ENCODE data around the gene TMBIM6. TPM values are rescaled to one million over a fixed set of nuclear protein-coding genes. Genes with fewer than 3 reads are reported as not detected.

The TMBIM6 gene
- total RNA-seq, 1 donor from 2014 or later = 570 TPM

DNA sequence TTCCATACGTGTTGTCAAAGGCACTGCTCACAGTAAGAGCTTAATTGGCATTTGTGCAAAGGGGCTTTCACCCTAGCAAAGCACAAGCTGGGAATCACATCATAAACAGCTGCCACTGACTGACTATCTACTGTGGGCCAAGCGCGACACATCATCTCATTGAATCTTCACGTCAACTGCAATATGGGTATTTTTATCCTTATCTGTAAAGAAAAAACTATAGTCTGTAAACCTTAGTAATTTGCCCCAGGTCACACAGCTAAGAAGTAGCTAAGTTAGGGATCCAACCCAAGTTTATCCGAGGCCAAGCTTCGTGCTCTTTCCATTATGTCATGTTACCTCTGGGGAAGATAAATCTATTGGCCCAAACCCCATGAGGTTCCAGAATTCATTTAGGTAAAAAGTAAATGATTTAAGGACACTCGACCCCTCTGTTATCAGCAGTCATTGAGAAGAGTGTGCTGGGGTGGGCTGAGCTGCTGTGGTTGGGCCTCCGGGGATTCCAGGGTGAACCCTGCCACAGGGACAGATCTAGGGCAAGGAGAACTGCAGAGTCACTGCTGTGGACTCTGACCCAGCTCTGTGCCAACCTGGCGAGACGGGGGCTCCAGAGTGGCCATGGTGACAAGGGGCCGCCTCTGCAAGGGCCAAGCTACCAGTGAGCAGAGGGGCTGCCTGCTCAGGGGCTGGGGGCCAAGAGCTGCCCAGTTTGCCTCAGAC, 59.2 kb downstream of the TMBIM6 start:
- no peak for FAIRE-seq

DNA sequence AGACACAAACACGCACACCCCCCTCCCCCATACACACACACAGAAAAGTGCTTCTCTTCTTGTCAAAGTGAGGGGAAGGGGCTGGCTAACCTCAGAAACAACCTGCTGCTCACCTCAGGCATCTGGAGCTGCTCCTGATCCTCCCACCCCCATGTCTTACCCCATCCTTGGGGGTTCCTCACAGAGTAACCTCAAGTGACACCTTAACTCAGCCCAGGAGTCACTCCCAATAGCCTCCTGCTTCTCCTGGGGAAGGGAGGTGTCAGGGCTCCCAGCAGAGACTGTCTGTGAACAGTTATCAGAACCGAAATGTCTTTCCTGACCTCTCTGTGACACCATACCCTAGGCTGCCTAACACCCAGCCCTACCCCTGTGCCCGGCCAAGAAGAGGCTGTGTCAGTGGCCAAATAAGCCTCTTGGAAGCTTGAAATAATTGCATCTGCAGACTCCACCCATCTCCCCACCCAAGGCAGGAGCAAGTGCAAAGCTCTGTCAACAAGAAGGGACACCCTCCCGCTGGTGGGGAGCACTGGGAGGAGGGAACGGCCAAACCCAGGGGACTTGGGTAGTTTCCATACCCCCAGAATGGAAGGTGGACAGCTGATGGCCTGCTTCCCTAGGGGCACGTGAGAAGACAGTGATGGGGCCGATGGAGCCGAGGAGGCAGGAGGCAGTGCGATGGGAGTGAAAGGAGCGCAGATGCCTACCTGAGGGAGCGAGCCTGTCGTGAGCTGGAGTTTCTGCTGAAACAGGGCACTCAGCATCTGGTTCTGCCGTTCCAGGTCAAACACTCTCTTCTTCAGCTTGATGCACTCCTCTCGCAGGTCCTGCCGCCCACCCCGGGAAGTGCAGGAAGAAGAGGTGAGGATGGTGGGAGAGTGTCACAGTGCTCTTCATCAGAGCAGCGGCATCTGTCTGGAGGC, 60.0 kb downstream of the TMBIM6 start:
- H3K4me3 ChIP-seq (ENCODE audit: low read depth, low read length) = no peak overlapping the region
- H3K36me3 ChIP-seq (ENCODE audit: control insufficient read depth, insufficient read depth, low read length) = peaks cover 18% of the 10 kb centered on the region
- no peaks in the 10 kb centered on the region for H3K27me3 ChIP-seq (ENCODE audit: control insufficient read depth, insufficient read depth, low read length)
- TF ChIP-seq, protein P1, sequence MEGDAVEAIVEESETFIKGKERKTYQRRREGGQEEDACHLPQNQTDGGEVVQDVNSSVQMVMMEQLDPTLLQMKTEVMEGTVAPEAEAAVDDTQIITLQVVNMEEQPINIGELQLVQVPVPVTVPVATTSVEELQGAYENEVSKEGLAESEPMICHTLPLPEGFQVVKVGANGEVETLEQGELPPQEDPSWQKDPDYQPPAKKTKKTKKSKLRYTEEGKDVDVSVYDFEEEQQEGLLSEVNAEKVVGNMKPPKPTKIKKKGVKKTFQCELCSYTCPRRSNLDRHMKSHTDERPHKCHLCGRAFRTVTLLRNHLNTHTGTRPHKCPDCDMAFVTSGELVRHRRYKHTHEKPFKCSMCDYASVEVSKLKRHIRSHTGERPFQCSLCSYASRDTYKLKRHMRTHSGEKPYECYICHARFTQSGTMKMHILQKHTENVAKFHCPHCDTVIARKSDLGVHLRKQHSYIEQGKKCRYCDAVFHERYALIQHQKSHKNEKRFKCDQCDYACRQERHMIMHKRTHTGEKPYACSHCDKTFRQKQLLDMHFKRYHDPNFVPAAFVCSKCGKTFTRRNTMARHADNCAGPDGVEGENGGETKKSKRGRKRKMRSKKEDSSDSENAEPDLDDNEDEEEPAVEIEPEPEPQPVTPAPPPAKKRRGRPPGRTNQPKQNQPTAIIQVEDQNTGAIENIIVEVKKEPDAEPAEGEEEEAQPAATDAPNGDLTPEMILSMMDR (IDR thresholded peaks at IDR 0.05; ENCODE audit: insufficient read depth, low read length, severe bottlenecking) = no peak
- no peak for FAIRE-seq
- DNase-seq (ENCODE audit: low read depth) = no peak

More for the DNA sequence above, 59.2 kb downstream of the TMBIM6 start:
- no peaks in the 10 kb centered on the region for H3K27me3 ChIP-seq (ENCODE audit: control insufficient read depth, insufficient read depth, low read length)
- DNase-seq (ENCODE audit: low read depth) = no peak
- H3K36me3 ChIP-seq (ENCODE audit: control insufficient read depth, insufficient read depth, low read length) = peaks cover 18% of the 10 kb centered on the region
- no peak overlapping the region for H3K4me3 ChIP-seq (ENCODE audit: low read depth, low read length)
- TF ChIP-seq, protein P1 (IDR thresholded peaks at IDR 0.05; ENCODE audit: insufficient read depth, low read length, severe bottlenecking) = no peak

DNA sequence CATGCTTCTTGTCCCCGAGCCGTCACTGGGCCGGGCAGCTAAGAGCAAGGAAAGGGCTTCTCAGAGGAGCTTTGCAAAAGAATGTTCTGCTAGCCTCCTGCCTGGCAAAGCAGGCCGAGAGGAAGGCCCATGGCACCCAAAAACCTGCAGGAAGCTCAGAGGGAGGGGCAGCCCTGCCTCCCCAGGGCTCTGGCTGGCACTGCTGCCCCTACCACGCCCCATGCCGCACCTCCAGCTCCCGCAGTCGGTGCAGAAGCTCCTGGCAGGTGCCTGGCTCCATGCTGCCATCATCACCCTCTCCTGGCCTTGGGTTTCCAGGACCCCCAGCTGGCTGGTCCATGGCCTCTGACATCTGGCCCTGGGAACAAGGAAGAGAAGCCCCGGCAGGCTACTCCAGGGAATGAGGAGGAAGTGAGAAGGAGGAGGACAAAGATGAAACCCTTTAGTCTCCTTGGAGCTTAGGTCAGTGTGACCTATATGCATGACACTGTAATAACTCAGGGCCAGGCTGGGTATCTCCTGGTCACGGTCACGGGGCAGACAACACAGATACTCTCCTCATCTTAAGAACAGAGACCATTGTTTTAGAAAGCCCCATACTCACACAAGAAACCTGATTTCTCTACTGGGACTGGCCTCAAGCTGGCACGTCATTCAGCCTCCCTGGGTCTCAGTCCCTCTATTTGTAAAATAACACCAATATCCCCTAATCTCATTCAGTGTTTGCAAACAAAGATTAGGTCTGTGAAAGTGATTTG, 62.5 kb downstream of the TMBIM6 start:
- Histone ChIP-seq H3K27me3 (ENCODE audit: control insufficient read depth, insufficient read depth, low read length) (no peaks in the 10 kb centered on the region), H3K4me3 (ENCODE audit: low read depth, low read length) (no peak overlapping the region), H3K36me3 (ENCODE audit: control insufficient read depth, insufficient read depth, low read length) (peaks cover 15% of the 10 kb centered on the region)
- no peak for DNase-seq (ENCODE audit: low read depth)
- TF ChIP-seq, protein P1 (IDR thresholded peaks at IDR 0.05; ENCODE audit: insufficient read depth, low read length, severe bottlenecking) = no peak
- FAIRE-seq = no peak

DNA sequence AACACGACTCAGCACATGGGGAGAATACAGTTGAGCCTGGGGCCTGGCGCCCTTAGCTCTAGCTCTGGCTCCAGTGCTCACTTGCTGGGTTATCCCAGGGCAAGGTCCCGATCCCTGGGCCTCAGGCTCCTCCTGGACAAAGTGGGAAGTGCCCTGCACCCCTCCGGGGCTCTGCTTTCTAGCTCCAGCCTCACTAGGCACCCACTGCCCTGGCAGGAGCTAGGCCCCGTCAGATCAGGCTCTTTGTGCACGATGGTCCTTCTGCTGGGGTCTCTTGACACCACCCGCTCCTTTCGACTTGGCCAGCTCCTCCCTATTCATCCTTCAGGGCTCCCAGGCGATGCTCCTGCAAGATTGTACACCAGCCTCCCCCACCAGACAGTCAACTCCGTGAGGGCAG, 63.5 kb downstream of the TMBIM6 start:
- DNase-seq (ENCODE audit: low read depth) = no peak

DNA sequence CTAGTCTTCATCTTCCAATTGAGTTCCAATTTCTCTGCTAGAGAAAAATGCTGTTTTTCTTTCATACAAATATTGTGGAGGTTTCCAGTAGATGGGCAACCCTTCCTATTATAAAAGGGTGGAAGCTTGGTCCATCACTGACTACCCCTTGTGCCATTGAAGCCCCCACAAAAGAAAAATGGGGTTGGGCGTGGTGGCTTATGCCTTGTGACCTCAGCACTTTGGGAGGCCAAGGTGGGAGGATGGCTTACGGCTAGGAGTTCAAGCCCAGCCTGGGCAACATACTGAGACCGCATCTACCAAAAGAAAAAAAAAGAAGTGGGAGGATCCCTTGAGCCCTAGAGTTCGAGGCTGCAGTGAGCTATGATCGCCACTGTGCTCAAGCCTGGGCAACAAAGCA, 64.1 kb downstream of the TMBIM6 start:
- FAIRE-seq (no peak), DNase-seq (ENCODE audit: low read depth) (no peak)
- Histone ChIP-seq H3K36me3 (ENCODE audit: control insufficient read depth, insufficient read depth, low read length) (peaks cover 13% of the 10 kb centered on the region), H3K4me3 (ENCODE audit: low read depth, low read length) (no peak overlapping the region), H3K27me3 (ENCODE audit: control insufficient read depth, insufficient read depth, low read length) (peaks cover 1% of the 10 kb centered on the region)
- TF ChIP-seq, protein P1 (IDR thresholded peaks at IDR 0.05; ENCODE audit: insufficient read depth, low read length, severe bottlenecking) = no peak

More for the DNA sequence above, 63.5 kb downstream of the TMBIM6 start:
- H3K27me3 ChIP-seq (ENCODE audit: control insufficient read depth, insufficient read depth, low read length) = peaks cover under 1% of the 10 kb centered on the region
- H3K36me3 ChIP-seq (ENCODE audit: control insufficient read depth, insufficient read depth, low read length) = peaks cover 13% of the 10 kb centered on the region
- no peak for FAIRE-seq
- H3K4me3 ChIP-seq (ENCODE audit: low read depth, low read length) = no peak overlapping the region
- TF ChIP-seq, protein P1 (IDR thresholded peaks at IDR 0.05; ENCODE audit: insufficient read depth, low read length, severe bottlenecking) = no peak
